CD4-positive, alpha-beta T cell (primary cell): ENCODE measurements around the gene CPNE9. TPM values are rescaled to one million over a fixed set of nuclear protein-coding genes. Genes with fewer than 3 reads are reported as not detected.

ENCODE experiments used
- ATAC-seq: fragments of 200-7000 bp; cut with Tn5 transposase; one replicate; pipeline ENCODE4 v1.10.0; 2022; ENCODE audit warnings: mild to moderate bottlenecking; ENCODE audit not compliant: poor library complexity
- CTCF ChIA-PET: fragments of 350-600 bp; sonication (Branson Sonifier 250); formaldehyde crosslinking; loops from one replicate; lab custom pipeline; 2021; ENCODE audit warnings: antibody characterized with exemption, inconsistent platforms; lab: Charles Lee
- POLR2A ChIA-PET: fragments of 350-600 bp; sonication (Branson Sonifier 250); formaldehyde crosslinking; loops from one replicate; lab custom pipeline; 2021; ENCODE audit warnings: antibody characterized with exemption, inconsistent platforms; lab: Charles Lee
- DNase-seq, 14 experiments: peaks; one replicate each; pipeline ENCODE4 v3.0.0-alpha.2; 2013 to 2020; ENCODE audit warnings: mixed read lengths in 2 of 14
- H3K27ac ChIP-seq, 2 donors: one replicate each; pipeline versions ENCODE4 v1.5.1 to v1.7.0; 2013; ENCODE audit warnings: low read length in 2 of 2, low read depth in 1 of 2, mild to moderate bottlenecking in 1 of 2
- H3K27me3 ChIP-seq, 2 experiments: 1 replicate in 1 of 2; 2 replicates in 1 of 2; pipeline versions ENCODE4 v1.6.1 to v1.7.0; 2013; ENCODE audit warnings: low read length in 2 of 2, control low read depth in 1 of 2, mild to moderate bottlenecking in 1 of 2, moderate library complexity in 1 of 2; ENCODE audit not compliant: insufficient read depth in 2 of 2, control insufficient read depth in 1 of 2
- H3K36me3 ChIP-seq: one replicate; pipeline ENCODE4 v1.6.1; 2013; ENCODE audit warnings: low read length, control low read depth; ENCODE audit not compliant: insufficient read depth
- H3K4me1 ChIP-seq: one replicate; pipeline ENCODE4 v1.6.1; 2013; ENCODE audit warnings: low read length, control low read depth; ENCODE audit not compliant: insufficient read depth
- H3K4me3 ChIP-seq: one replicate; pipeline ENCODE4 v1.5.1; 2013; ENCODE audit warnings: mild to moderate bottlenecking, low read length, moderate library complexity
- H3K9me3 ChIP-seq, 2 experiments: 1 replicate in 1 of 2; 2 replicates in 1 of 2; pipeline versions ENCODE4 v1.6.1 to v1.7.0; 2013; ENCODE audit warnings: low read length in 2 of 2, mild to moderate bottlenecking in 2 of 2, control low read depth in 1 of 2, moderate library complexity in 1 of 2; ENCODE audit not compliant: control insufficient read depth in 1 of 2, insufficient read depth in 1 of 2
- H3K27ac Mint-ChIP-seq: one replicate; pipeline ENCODE4 v1.8.0; 2020; ENCODE audit warnings: mixed read lengths
- H3K27me3 Mint-ChIP-seq: one replicate; pipeline ENCODE4 v1.8.0; 2021; ENCODE audit warnings: mixed read lengths
- H3K36me3 Mint-ChIP-seq: one replicate; pipeline ENCODE4 v1.8.0; 2021; ENCODE audit warnings: low read depth, mixed read lengths
- H3K4me1 Mint-ChIP-seq: one replicate; pipeline ENCODE4 v1.8.0; 2021; ENCODE audit warnings: low read depth, mixed read lengths
- H3K4me3 Mint-ChIP-seq: one replicate; pipeline ENCODE4 v1.8.0; 2020; ENCODE audit warnings: mild to moderate bottlenecking, mixed read lengths
- H3K9me3 Mint-ChIP-seq: one replicate; pipeline ENCODE4 v1.8.0; 2020; ENCODE audit warnings: mixed read lengths
- intact Hi-C, 2 experiments: fragments of 100-400 bp; cut with DNase I in 1 of 2; cut with micrococcal nuclease in 1 of 2; formaldehyde crosslinking; loops; one replicate each; pipeline versions ENCODE4 v1.15.1 to v1.9.0; 2023 to 2025; cut with DNase I, micrococcal nuclease
- total RNA-seq, 174 experiments: library from RNA in 2 of 174; stranded (reverse) in 2 of 174; gene quantifications; one replicate each; pipeline ENCODE4 v1.2.3 and lab custom pipeline; 2021 to 2026
- TF ChIP-seq, protein P1 (sequence below): fragments of 200-600 bp; IDR thresholded peaks from one replicate; pipeline ENCODE4 v1.8.0; 2022; ENCODE audit warnings: antibody characterized with exemption, mild to moderate bottlenecking

The CPNE9 gene
- total RNA-seq, 2 experiments from 2014 or later: 0.33 to 0.45 TPM

DNA sequence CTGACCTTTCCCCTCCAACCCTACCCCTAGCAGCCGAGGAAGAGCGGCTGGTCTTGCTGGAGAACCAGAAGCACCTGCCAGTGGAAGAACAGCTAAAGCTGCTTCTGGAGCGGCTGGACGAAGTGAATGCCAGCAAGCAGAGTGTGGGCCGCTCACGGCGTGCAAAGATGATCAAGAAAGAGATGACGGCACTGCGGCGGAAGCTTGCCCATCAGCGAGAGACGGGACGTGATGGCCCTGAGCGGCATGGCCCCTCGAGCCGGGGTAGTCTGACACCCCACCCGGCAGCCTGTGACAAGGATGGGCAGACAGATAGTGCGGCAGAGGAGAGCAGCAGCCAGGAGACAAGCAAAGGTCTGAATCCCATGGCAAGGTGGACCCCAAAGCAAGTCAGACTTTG, 39.9 kb downstream of the CPNE9 start:
- H3K36me3 ChIP-seq: peaks cover 99% of the 10 kb centered on the region
- no peak overlapping the region for H3K27ac ChIP-seq
- H3K9me3 ChIP-seq: no peaks in the 10 kb centered on the region
- ATAC-seq (no peak), DNase-seq (no peak)
- ChIA-PET CTCF (no interaction called here), POLR2A (interaction anchor here (1.3 to 3.3 kb wide), 2 partner anchors 11 to 49 kb away, joined by 3 to 16 read pairs; partner anchors contain the start of genes ARPC4 and BRPF1)
- no peaks in the 10 kb centered on the region for H3K27me3 ChIP-seq
- Mint-ChIP-seq H3K36me3 (peaks cover 92% of the 10 kb centered on the region), H3K27ac (no peak overlapping the region), H3K4me1 (peaks cover 4% of the 10 kb centered on the region), H3K4me3 (no peak overlapping the region), H3K9me3 (no peaks in the 10 kb centered on the region), H3K27me3 (no peaks in the 10 kb centered on the region)
- H3K4me1 ChIP-seq: no peaks in the 10 kb centered on the region
- intact Hi-C loops: no loop called here
- TF ChIP-seq, protein P1, sequence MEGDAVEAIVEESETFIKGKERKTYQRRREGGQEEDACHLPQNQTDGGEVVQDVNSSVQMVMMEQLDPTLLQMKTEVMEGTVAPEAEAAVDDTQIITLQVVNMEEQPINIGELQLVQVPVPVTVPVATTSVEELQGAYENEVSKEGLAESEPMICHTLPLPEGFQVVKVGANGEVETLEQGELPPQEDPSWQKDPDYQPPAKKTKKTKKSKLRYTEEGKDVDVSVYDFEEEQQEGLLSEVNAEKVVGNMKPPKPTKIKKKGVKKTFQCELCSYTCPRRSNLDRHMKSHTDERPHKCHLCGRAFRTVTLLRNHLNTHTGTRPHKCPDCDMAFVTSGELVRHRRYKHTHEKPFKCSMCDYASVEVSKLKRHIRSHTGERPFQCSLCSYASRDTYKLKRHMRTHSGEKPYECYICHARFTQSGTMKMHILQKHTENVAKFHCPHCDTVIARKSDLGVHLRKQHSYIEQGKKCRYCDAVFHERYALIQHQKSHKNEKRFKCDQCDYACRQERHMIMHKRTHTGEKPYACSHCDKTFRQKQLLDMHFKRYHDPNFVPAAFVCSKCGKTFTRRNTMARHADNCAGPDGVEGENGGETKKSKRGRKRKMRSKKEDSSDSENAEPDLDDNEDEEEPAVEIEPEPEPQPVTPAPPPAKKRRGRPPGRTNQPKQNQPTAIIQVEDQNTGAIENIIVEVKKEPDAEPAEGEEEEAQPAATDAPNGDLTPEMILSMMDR: no peak
- H3K4me3 ChIP-seq: no peak overlapping the region

DNA sequence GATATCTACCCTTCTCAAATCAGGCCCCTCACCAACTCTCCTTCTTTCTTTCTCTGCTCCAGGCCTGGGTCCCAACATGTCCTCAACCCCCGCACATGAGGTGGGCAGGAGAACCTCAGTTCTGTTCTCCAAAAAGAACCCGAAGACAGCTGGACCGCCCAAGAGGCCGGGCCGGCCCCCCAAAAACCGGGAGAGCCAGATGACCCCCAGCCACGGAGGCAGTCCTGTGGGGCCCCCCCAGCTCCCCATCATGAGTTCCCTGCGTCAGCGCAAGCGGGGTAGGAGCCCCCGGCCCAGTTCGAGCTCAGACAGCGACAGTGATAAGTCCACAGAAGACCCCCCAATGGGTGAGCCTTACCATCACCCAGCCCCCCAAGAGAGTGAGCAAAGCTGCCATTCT, 40.5 kb downstream of the CPNE9 start:
- Mint-ChIP-seq H3K4me1 (peaks cover 2% of the 10 kb centered on the region), H3K9me3 (no peaks in the 10 kb centered on the region), H3K4me3 (no peak overlapping the region), H3K36me3 (peaks cover 92% of the 10 kb centered on the region), H3K27me3 (no peaks in the 10 kb centered on the region), H3K27ac (no peak overlapping the region)
- H3K9me3 ChIP-seq: no peaks in the 10 kb centered on the region
- H3K27me3 ChIP-seq: no peaks in the 10 kb centered on the region
- ATAC-seq (no peak), DNase-seq (no peak)
- peaks cover 93% of the 10 kb centered on the region for H3K36me3 ChIP-seq
- TF ChIP-seq, protein P1: no peak
- POLR2A ChIA-PET: interaction anchor here (0.9 to 3.3 kb wide), 2 partner anchors 12 to 95 kb away, joined by 4 to 16 read pairs; partner anchors contain the start of genes BRPF1 and MTMR14
- H3K27ac ChIP-seq: no peak overlapping the region
- no peak overlapping the region for H3K4me3 ChIP-seq
- peaks cover 3% of the 10 kb centered on the region for H3K4me1 ChIP-seq
- CTCF ChIA-PET: no interaction called here
- intact Hi-C loops: no loop called here

DNA sequence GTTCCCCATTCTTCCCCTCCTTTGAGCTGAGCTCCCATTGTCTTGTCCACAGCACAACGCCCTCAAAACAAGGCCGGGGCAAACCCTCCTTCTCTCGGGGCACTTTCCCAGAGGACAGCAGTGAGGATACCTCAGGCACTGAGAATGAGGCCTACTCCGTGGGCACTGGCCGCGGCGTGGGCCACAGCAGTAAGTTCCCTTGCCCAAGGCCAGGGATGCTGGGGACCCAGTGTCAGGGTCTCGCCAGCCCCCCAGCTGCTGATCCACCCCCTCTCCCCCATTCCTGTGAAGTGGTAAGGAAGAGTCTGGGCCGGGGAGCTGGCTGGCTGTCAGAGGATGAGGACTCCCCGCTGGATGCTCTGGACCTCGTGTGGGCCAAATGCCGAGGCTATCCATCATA, 41.9 kb downstream of the CPNE9 start:
- TF ChIP-seq, protein P1: no peak
- Mint-ChIP-seq H3K9me3 (no peaks in the 10 kb centered on the region), H3K4me3 (no peak overlapping the region), H3K4me1 (peaks cover 16% of the 10 kb centered on the region), H3K36me3 (peaks cover 92% of the 10 kb centered on the region), H3K27ac (no peak overlapping the region), H3K27me3 (no peaks in the 10 kb centered on the region)
- H3K4me1 ChIP-seq: peaks cover 12% of the 10 kb centered on the region
- ATAC-seq: no peak
- H3K9me3 ChIP-seq: no peaks in the 10 kb centered on the region
- H3K27ac ChIP-seq: no peak overlapping the region
- no peak overlapping the region for H3K4me3 ChIP-seq
- H3K27me3 ChIP-seq: no peaks in the 10 kb centered on the region
- ChIA-PET CTCF (interaction anchor here (0.5 kb wide), 1 partner anchor 1591 kb away, joined by 5 read pairs; no protein-coding TSS in a partner anchor), POLR2A (no interaction called here)
- DNase-seq: no peak
- peaks cover 80% of the 10 kb centered on the region for H3K36me3 ChIP-seq
- intact Hi-C loops: loop anchor here in 1 of 2 experiments (5.0 kb wide), 3 partner anchors 62 to 147 kb away; partner anchors contain the start of gene JAGN1
